GM21786 (cell line): ENCODE measurements around the gene IER3.
"Not testable (repeated sequence)": the region's sequence is repeated elsewhere in the genome, so short reads cannot be mapped to it uniquely, and the experiment has no call there.

Experiments
- ATAC-seq: cut with Tn5 transposase; IDR thresholded peaks from one replicate; pipeline ENCODE4 v1.9.1; 2021; ENCODE audit not compliant: unreplicated experiment

The IER3 gene

GRCh38 chr6:30725713-30726505, 18.4 kb downstream of the IER3 start:
- no peak for ATAC-seq

- no peak for ATAC-seq
Measured at GRCh38 chr6:30724906-30725667, 19.3 kb downstream of the IER3 start.

- not testable (repeated sequence) for ATAC-seq
Measured at GRCh38 chr6:30723843-30724741, 20.3 kb downstream of the IER3 start.

- ATAC-seq: not testable (repeated sequence)
Measured at GRCh38 chr6:30723159-30723842, 21.0 kb downstream of the IER3 start.

GRCh38 chr6:30722280-30723112, 21.9 kb downstream of the IER3 start:
- no peak for ATAC-seq

GRCh38 chr6:30722025-30722279, 22.4 kb downstream of the IER3 start:
- not testable (repeated sequence) for ATAC-seq

GRCh38 chr6:30721198-30722024, 22.9 kb downstream of the IER3 start:
- ATAC-seq: no peak

GRCh38 chr6:30720738-30721197, 23.6 kb downstream of the IER3 start:
- no peak for ATAC-seq

GRCh38 chr6:30719791-30720737, 24.3 kb downstream of the IER3 start, which contains the start of gene TUBB:
Gene TUBB (plus strand): TSS chr6:30720352. CDS start chr6:30720507, 155 bp downstream.
- ATAC-seq: peak; percentile 43

GRCh38 chr6:30719356-30719755, 25.0 kb downstream of the IER3 start:
- ATAC-seq: no peak

GRCh38 chr6:30717845-30718720, 26.3 kb downstream of the IER3 start:
- not testable (repeated sequence) for ATAC-seq

- ATAC-seq: peak; percentile 75
Measured at GRCh38 chr6:30717129-30717844, 27.1 kb downstream of the IER3 start, which contains the start of gene MDC1. Gene MDC1 (minus strand): TSS chr6:30717281. CDS start chr6:30715175, 2,106 bp downstream.

GRCh38 chr6:30716879-30717128, 27.5 kb downstream of the IER3 start:
- ATAC-seq: no peak

GRCh38 chr6:30714263-30714662, 30.1 kb downstream of the IER3 start:
- no peak for ATAC-seq

- ATAC-seq: no peak
Measured at GRCh38 chr6:30712441-30712945, 31.9 kb downstream of the IER3 start.

- peak; percentile 58 for ATAC-seq
Measured at GRCh38 chr6:30711758-30712380, 32.5 kb downstream of the IER3 start.
